SH-SY5Y (cell line): ENCODE results near the gene CDH4.

ENCODE experiments used
- GATA2 ChIP-seq: IDR thresholded peaks from 2 replicates; pipeline ENCODE4 v1.6.1; 2011; ENCODE audit warnings: mild to moderate bottlenecking, low read depth, low read length
- GATA3 ChIP-seq: IDR thresholded peaks from 2 replicates; pipeline ENCODE4 v1.6.1; 2011; ENCODE audit warnings: low read depth, mild to moderate bottlenecking, low read length, moderate library complexity

DNA sequence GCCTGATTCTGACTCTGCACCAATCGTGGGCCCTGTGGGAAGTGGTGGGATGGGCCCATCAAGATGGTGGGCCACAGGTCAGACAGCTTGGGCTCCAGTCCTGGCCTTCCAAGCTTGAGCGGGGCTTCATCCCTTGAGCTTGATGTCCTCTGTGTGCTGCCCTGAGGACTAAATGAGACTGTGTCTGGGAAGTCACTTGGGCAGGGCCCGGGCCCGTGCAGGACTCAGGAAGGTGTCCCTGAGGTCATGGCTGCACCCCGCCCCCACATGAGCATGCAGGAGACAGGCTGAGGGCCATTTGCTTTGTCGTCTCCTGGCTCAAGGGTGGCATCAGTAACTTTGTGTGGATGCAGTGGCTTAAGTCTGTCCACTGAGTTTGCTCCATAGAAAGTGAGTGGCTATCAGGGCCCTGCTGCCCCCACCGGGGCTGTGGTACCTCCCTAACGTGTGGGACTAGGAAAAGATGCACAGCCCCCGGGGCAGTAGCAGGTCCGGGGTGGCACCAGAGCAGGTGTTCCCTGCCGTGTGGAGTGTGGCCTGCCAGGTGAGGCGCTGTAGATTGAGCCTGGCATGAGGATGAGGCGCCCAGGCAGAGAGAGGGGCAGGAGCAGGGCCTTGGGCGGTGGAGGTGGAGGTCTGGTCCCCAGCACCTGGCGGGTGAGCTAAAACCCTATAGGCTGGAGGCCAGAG is 515.0 kb downstream of the CDH4 start:
- TF ChIP-seq GATA2 = no peak
- TF ChIP-seq GATA3 = no peak
